ENCODE results near the gene PRPF18.

- TF ChIP-seq E2F4 (CRISPR knock-in tag; IDR thresholded peaks at IDR 0.05; ENCODE audit: borderline replicate concordance, low read depth) (no peak), CTCF (IDR thresholded peaks at IDR 0.05) (no peak)
Observed at GRCh38 chr10:13637303-13637856, 50.6 kb downstream of the PRPF18 start.
